Urinary bladder (tissue), 4 donors: ENCODE data around the gene MTX3. TPM values are rescaled to one million over a fixed set of nuclear protein-coding genes. Genes with fewer than 3 reads are reported as not detected.

Experiments
- DNase-seq: peaks from one replicate; pipeline ENCODE4 v3.0.0-alpha.2; 2015; ENCODE audit errors: extremely low spot score
- H3K27ac ChIP-seq: one replicate; pipeline ENCODE4 v1.5.1; 2013; ENCODE audit warnings: low read depth, mild to moderate bottlenecking, moderate library complexity
- H3K36me3 ChIP-seq: one replicate; pipeline ENCODE4 v1.6.1; 2013; ENCODE audit warnings: mild to moderate bottlenecking, moderate library complexity; ENCODE audit not compliant: insufficient read depth
- H3K4me1 ChIP-seq: one replicate; pipeline ENCODE4 v1.6.1; 2013; ENCODE audit warnings: mild to moderate bottlenecking, moderate library complexity; ENCODE audit not compliant: insufficient read depth
- H3K4me3 ChIP-seq: one replicate; pipeline ENCODE4 v1.5.1; 2013; ENCODE audit warnings: low read depth, low read length
- WGBS: extraction: QIAGEN DNeasy Blood & Tissue Kit; methylation state at CpG from one replicate; pipeline ENCODE4 v1.1.7; 2013; 5-methylcytosine and 5-hydroxymethylcytosine counted together
- polyA plus RNA-seq: library from polyadenylated mRNA; stranded (reverse); fragments of 200-250 nt; gene quantifications from one replicate; pipeline ENCODE4 v1.2.3, GENCODE V29; 2013
- total RNA-seq: library from RNA; depleted of rRNA; stranded (reverse); fragments of >200 nt; gene quantifications from one replicate; pipeline ENCODE4 v1.2.3, GENCODE V29; 2014
- donor health status: healthy with polysubstance abuse.
- donor health status: healthy.

The MTX3 gene
- total and polyA plus RNA-seq, 2 donors, result 8.9 to 33.3 TPM

- Histone ChIP-seq H3K4me1 (no peaks in the 10 kb centered on the region), H3K36me3 (no peaks in the 10 kb centered on the region), H3K4me3 (no peak overlapping the region), H3K27ac (no peak overlapping the region)
- no peak for DNase-seq
- 74% methylated on average over 4 of the region's 4 CpGs for WGBS
Measured at GRCh38 chr5:79971156-79971555, 19.9 kb downstream of the MTX3 start.

- no peak overlapping the region for H3K27ac ChIP-seq
- WGBS, result 83% methylated on average over 5 of the region's 5 CpGs
- H3K4me1 ChIP-seq, result no peaks in the 10 kb centered on the region
- no peaks in the 10 kb centered on the region for H3K36me3 ChIP-seq
- H3K4me3 ChIP-seq, result no peak overlapping the region
- DNase-seq, result no peak
Measured at GRCh38 chr5:79966448-79966847, 24.6 kb downstream of the MTX3 start.

- Histone ChIP-seq H3K4me1 (no peaks in the 10 kb centered on the region), H3K36me3 (no peaks in the 10 kb centered on the region), H3K4me3 (no peak overlapping the region), H3K27ac (no peak overlapping the region)
- WGBS, result 68% methylated on average over 7 of the region's 7 CpGs
- no peak for DNase-seq
Measured at GRCh38 chr5:79964136-79964535, 26.9 kb downstream of the MTX3 start.

- Histone ChIP-seq H3K4me3 (no peak overlapping the region), H3K27ac (no peak overlapping the region), H3K36me3 (no peaks in the 10 kb centered on the region), H3K4me1 (no peaks in the 10 kb centered on the region)
- 74% methylated on average over 10 of the region's 10 CpGs for WGBS
- no peak for DNase-seq
Measured at GRCh38 chr5:79963261-79964061, 27.6 kb downstream of the MTX3 start.

- DNase-seq, result no peak
- 78% methylated on average over 11 of the region's 11 CpGs for WGBS
- Histone ChIP-seq H3K4me3 (no peak overlapping the region), H3K4me1 (no peaks in the 10 kb centered on the region), H3K36me3 (no peaks in the 10 kb centered on the region), H3K27ac (no peak overlapping the region)
Measured at GRCh38 chr5:79962575-79963222, 28.4 kb downstream of the MTX3 start.

- Histone ChIP-seq H3K36me3 (no peaks in the 10 kb centered on the region), H3K27ac (no peak overlapping the region), H3K4me3 (no peak overlapping the region), H3K4me1 (no peaks in the 10 kb centered on the region)
- DNase-seq, result no peak
- 74% methylated on average over 9 of the region's 9 CpGs for WGBS
Measured at GRCh38 chr5:79961716-79962574, 29.1 kb downstream of the MTX3 start.

GRCh38 chr5:79959407-79959806 lies 31.7 kb downstream of the MTX3 start:
- Histone ChIP-seq H3K4me3 (no peak overlapping the region), H3K36me3 (no peaks in the 10 kb centered on the region), H3K4me1 (no peaks in the 10 kb centered on the region), H3K27ac (no peak overlapping the region)
- no peak for DNase-seq
- 83% methylated on average over 8 of the region's 8 CpGs for WGBS

GRCh38 chr5:79955941-79956670 lies 35.0 kb downstream of the MTX3 start:
- H3K27ac ChIP-seq, result no peak overlapping the region

GRCh38 chr5:79955356-79955895 lies 35.6 kb downstream of the MTX3 start:
- DNase-seq, result no peak
- Histone ChIP-seq H3K4me1 (no peaks in the 10 kb centered on the region), H3K36me3 (no peaks in the 10 kb centered on the region), H3K27ac (no peak overlapping the region), H3K4me3 (no peak overlapping the region)
- 53% methylated on average over 5 of the region's 5 CpGs for WGBS

More at GRCh38 chr5:79955941-79956670, 35.0 kb downstream of the MTX3 start:
- 57% methylated on average over 6 of the region's 6 CpGs for WGBS
- Histone ChIP-seq H3K4me1 (no peaks in the 10 kb centered on the region), H3K4me3 (no peak overlapping the region), H3K36me3 (no peaks in the 10 kb centered on the region)
- DNase-seq, result no peak

GRCh38 chr5:79954620-79955019 lies 36.4 kb downstream of the MTX3 start:
- 74% methylated on average over 3 of the region's 3 CpGs for WGBS
- no peaks in the 10 kb centered on the region for H3K4me1 ChIP-seq
- no peak overlapping the region for H3K4me3 ChIP-seq
- H3K36me3 ChIP-seq, result no peaks in the 10 kb centered on the region
- no peak overlapping the region for H3K27ac ChIP-seq
- no peak for DNase-seq

- Histone ChIP-seq H3K27ac (no peak overlapping the region), H3K4me3 (no peak overlapping the region), H3K4me1 (no peaks in the 10 kb centered on the region), H3K36me3 (no peaks in the 10 kb centered on the region)
- DNase-seq, result no peak
- 39% methylated on average over 3 of the region's 3 CpGs for WGBS
Measured at GRCh38 chr5:79947567-79947966, 43.5 kb downstream of the MTX3 start.

GRCh38 chr5:79938468-79938867 lies 52.6 kb downstream of the MTX3 start:
- Histone ChIP-seq H3K27ac (no peak overlapping the region), H3K4me3 (no peak overlapping the region), H3K36me3 (no peaks in the 10 kb centered on the region), H3K4me1 (no peaks in the 10 kb centered on the region)
- no peak for DNase-seq
- 78% methylated on average over 3 of the region's 3 CpGs for WGBS

GRCh38 chr5:79936646-79937216 lies 54.3 kb downstream of the MTX3 start:
- WGBS, result 84% methylated on average over 3 of the region's 3 CpGs

More at GRCh38 chr5:79936646-79937216, 54.3 kb downstream of the MTX3 start:
- no peak overlapping the region for H3K4me3 ChIP-seq
- H3K4me1 ChIP-seq, result no peaks in the 10 kb centered on the region
- H3K36me3 ChIP-seq, result no peaks in the 10 kb centered on the region
- DNase-seq, result no peak
- H3K27ac ChIP-seq, result no peak overlapping the region
